H1 (cell line): ENCODE results near the gene MCC. TPM values are rescaled to one million over a fixed set of nuclear protein-coding genes. Genes with fewer than 3 reads are reported as not detected.
A peak's percentile ranks its signal among the peaks of the same experiment; 100 is the strongest.

Experiments used
- CTCF ChIA-PET: fragments of 300-600 bp; sonication (Branson Sonifier 250); formaldehyde crosslinking; loops from one replicate; lab custom pipeline; 2021; ENCODE audit not compliant: partially characterized antibody; lab: Charles Lee
- POLR2A ChIA-PET: fragments of 300-600 bp; sonication (Branson Sonifier 250); formaldehyde crosslinking; loops from one replicate; lab custom pipeline; 2021; ENCODE audit warnings: inconsistent platforms; ENCODE audit not compliant: partially characterized antibody; lab: Charles Lee
- DNase-seq, 2 experiments: peaks; one replicate each; pipeline versions ENCODE4 v3.0.0 to v3.0.0-alpha.2; 2010 to 2022; ENCODE audit warnings: low spot score in 2 of 2, low read depth in 1 of 2, mixed read lengths in 1 of 2
- FAIRE-seq: peaks from 2 replicates; lab custom pipeline; 2011; peaks lifted over from hg19 to GRCh38; lab: Jason Lieb, UNC
- H2AFZ ChIP-seq: 2 replicates; pipeline ENCODE4 v1.8.1; 2012; ENCODE audit warnings: low read length, inconsistent platforms
- H2AK5ac ChIP-seq: 2 replicates; pipeline ENCODE4 v1.6.1; 2013; ENCODE audit warnings: low read depth, low read length
- H2BK120ac ChIP-seq: replicated peaks from 2 replicates; pipeline ENCODE3; 2013; ENCODE audit warnings: low read depth, low read length, inconsistent platforms
- H2BK12ac ChIP-seq: 2 replicates; pipeline ENCODE4 v1.6.1; 2013; ENCODE audit warnings: low read depth, low read length
- H2BK15ac ChIP-seq: 2 replicates; pipeline ENCODE4 v1.6.1; 2013; ENCODE audit warnings: low read length
- H2BK20ac ChIP-seq: 2 replicates; pipeline ENCODE4 v1.6.1; 2013; ENCODE audit warnings: low read length
- H2BK5ac ChIP-seq: 2 replicates; pipeline ENCODE4 v1.6.1; 2013; ENCODE audit warnings: low read depth, low read length
- H3K14ac ChIP-seq: 2 replicates; pipeline ENCODE4 v1.6.1; 2013; ENCODE audit warnings: inconsistent platforms; ENCODE audit not compliant: insufficient read length
- H3K18ac ChIP-seq: 2 replicates; pipeline ENCODE4 v1.6.1; 2013; ENCODE audit warnings: low read length; ENCODE audit errors: extremely low read depth
- H3K23ac ChIP-seq: 2 replicates; pipeline ENCODE4 v1.6.1; 2013; ENCODE audit warnings: inconsistent platforms; ENCODE audit not compliant: insufficient read length
- H3K23me2 ChIP-seq: 2 replicates; pipeline ENCODE4 v1.6.1; 2013; ENCODE audit warnings: low read depth, low read length
- H3K27ac ChIP-seq: 2 replicates; pipeline ENCODE4 v1.6.1; 2011; ENCODE audit warnings: low read depth, low read length, inconsistent platforms
- H3K27me3 ChIP-seq, 4 experiments: replicated peaks in 1 of 4; 1 replicate in 1 of 4; 2 replicates in 3 of 4; pipeline versions ENCODE4 v1.6.1 to v1.8.1; 2011 to 2013; ENCODE audit warnings: low read length in 3 of 4, mild to moderate bottlenecking in 3 of 4, inconsistent platforms in 2 of 4, mixed read lengths in 2 of 4, moderate library complexity in 1 of 4; ENCODE audit not compliant: control insufficient read depth in 3 of 4, insufficient read depth in 3 of 4; ENCODE audit errors: extremely low read depth in 1 of 4
- H3K36me3 ChIP-seq, 4 experiments: 2 replicates each; pipeline versions ENCODE4 v1.6.1 to v1.8.1; 2011 to 2013; ENCODE audit warnings: mild to moderate bottlenecking in 4 of 4, low read length in 3 of 4, moderate library complexity in 2 of 4, control low read depth in 1 of 4, inconsistent platforms in 1 of 4; ENCODE audit not compliant: insufficient read depth in 4 of 4, control insufficient read depth in 2 of 4
- H3K4ac ChIP-seq: replicated peaks from 2 replicates; pipeline ENCODE3; 2013; ENCODE audit warnings: low read length, low read depth, mixed read lengths, inconsistent platforms; ENCODE audit not compliant: insufficient read length
- H3K4me1 ChIP-seq, 4 experiments: replicated peaks in 1 of 4; 1 replicate in 1 of 4; 2 replicates in 3 of 4; pipeline versions ENCODE4 v1.6.1 to v1.8.1; 2011 to 2013; ENCODE audit warnings: low read length in 3 of 4, inconsistent platforms in 2 of 4, mixed read lengths in 1 of 4; ENCODE audit not compliant: insufficient read depth in 4 of 4, control insufficient read depth in 3 of 4
- H3K4me2 ChIP-seq, 2 experiments: 2 replicates each; pipeline versions ENCODE4 v1.6.1 to v1.8.1; 2011 to 2013; ENCODE audit warnings: low read depth in 2 of 2, low read length in 2 of 2, control low read depth in 1 of 2, inconsistent platforms in 1 of 2, mild to moderate bottlenecking in 1 of 2; ENCODE audit not compliant: insufficient read depth in 1 of 2
- H3K4me3 ChIP-seq, 4 experiments: fragments of 200-600, 300-600 bp in 1 of 4; sonication (generic), shearing (Covaris generic), sonication (Bioruptor Twin) in 1 of 4; 2 replicates each; pipeline versions ENCODE4 v1.5.1 to v1.8.1; 2011 to 2016; ENCODE audit warnings: low read length in 4 of 4, low read depth in 3 of 4, control low read depth in 2 of 4, inconsistent platforms in 2 of 4, mild to moderate bottlenecking in 2 of 4, mixed read lengths in 1 of 4, moderate library complexity in 1 of 4; ENCODE audit not compliant: insufficient read depth in 2 of 4; ENCODE audit errors: extremely low read depth in 1 of 4
- H3K56ac ChIP-seq: replicated peaks from 2 replicates; pipeline ENCODE3; 2013; ENCODE audit warnings: low read depth, mild to moderate bottlenecking, mixed read lengths, low read length, inconsistent platforms; ENCODE audit not compliant: insufficient read length
- H3K79me1 ChIP-seq: 2 replicates; pipeline ENCODE4 v1.6.1; 2013; ENCODE audit warnings: low read depth, low read length, control low read depth
- H3K79me2 ChIP-seq, 2 experiments: 2 replicates each; pipeline versions ENCODE4 v1.6.1 to v1.8.1; 2012 to 2013; ENCODE audit warnings: low read length in 2 of 2, mild to moderate bottlenecking in 2 of 2, inconsistent platforms in 1 of 2; ENCODE audit not compliant: insufficient read depth in 2 of 2, control insufficient read depth in 1 of 2
- H3K9ac ChIP-seq, 4 experiments: replicated peaks in 1 of 4; 1 replicate in 1 of 4; 2 replicates in 3 of 4; pipeline versions ENCODE4 v1.6.1 to v1.8.1; 2011 to 2013; ENCODE audit warnings: low read depth in 3 of 4, low read length in 3 of 4, control low read depth in 2 of 4, mild to moderate bottlenecking in 2 of 4, moderate library complexity in 2 of 4, inconsistent platforms in 1 of 4; ENCODE audit errors: extremely low read depth in 1 of 4
- H3K9me3 ChIP-seq, 2 experiments: 2 replicates each; pipeline versions ENCODE4 v1.6.1 to v1.8.1; 2012 to 2013; ENCODE audit warnings: mild to moderate bottlenecking in 2 of 2, moderate library complexity in 2 of 2, control low read depth in 1 of 2, inconsistent platforms in 1 of 2, low read depth in 1 of 2, low read length in 1 of 2, mixed read lengths in 1 of 2; ENCODE audit not compliant: insufficient read depth in 2 of 2
- H4K20me1 ChIP-seq, 2 experiments: replicated peaks in 1 of 2; 2 replicates each; pipeline versions ENCODE3 to v1.8.1; 2011 to 2013; ENCODE audit warnings: inconsistent platforms in 2 of 2, low read length in 2 of 2, mild to moderate bottlenecking in 1 of 2; ENCODE audit not compliant: insufficient read depth in 2 of 2, control insufficient read depth in 1 of 2
- H4K5ac ChIP-seq: 2 replicates; pipeline ENCODE4 v1.6.1; 2013; ENCODE audit warnings: low read length, low read depth, mixed read lengths, inconsistent platforms; ENCODE audit not compliant: insufficient read length
- H4K8ac ChIP-seq: 2 replicates; pipeline ENCODE4 v1.8.0; 2013; ENCODE audit warnings: mild to moderate bottlenecking, moderate library complexity, low read length, inconsistent platforms; ENCODE audit not compliant: insufficient read depth; ENCODE audit errors: extremely low read depth
- H4K91ac ChIP-seq: replicated peaks from 2 replicates; pipeline ENCODE3; 2013; ENCODE audit warnings: low read length, mixed read lengths, inconsistent platforms; ENCODE audit not compliant: insufficient read length
- GABPA ChIP-seq: IDR thresholded peaks from 2 replicates; pipeline ENCODE4 v1.6.1; 2011; ENCODE audit warnings: mild to moderate bottlenecking, low read length, moderate library complexity, borderline replicate concordance; ENCODE audit not compliant: insufficient read depth
- JUND ChIP-seq: IDR thresholded peaks from 2 replicates; pipeline ENCODE4 v1.6.1; 2011; ENCODE audit warnings: mild to moderate bottlenecking, improper control_type of control experiment, low read length
- MAFK ChIP-seq: IDR thresholded peaks from 2 replicates; pipeline ENCODE4 v1.6.1; 2012; ENCODE audit warnings: low read depth, mild to moderate bottlenecking, improper control_type of control experiment, low read length
- SAP30 ChIP-seq: fragments of 300-600 bp; sonication (generic); IDR thresholded peaks from 2 replicates; pipeline ENCODE4 v1.7.1; 2012; ENCODE audit warnings: low read length, moderate library complexity, mild to moderate bottlenecking, inconsistent platforms; ENCODE audit not compliant: insufficient read depth, insufficient replicate concordance
- WGBS, 2 experiments: shearing (Covaris generic) in 1 of 2; methylation state at CpG; one replicate each; pipeline versions ENCODE4 v1.1.6 to v1.1.7; 2013 to 2015; ENCODE audit warnings: low lambda C conversion rate in 2 of 2, mixed read lengths in 2 of 2, inconsistent platforms in 1 of 2, low coverage in 1 of 2, missing lambda C conversion rate in 1 of 2; ENCODE audit not compliant: insufficient replicate concordance in 2 of 2, insufficient coverage in 1 of 2, insufficient read length in 1 of 2; ENCODE audit errors: extremely low coverage in 1 of 2, missing lambda C conversion rate in 1 of 2; 5-methylcytosine and 5-hydroxymethylcytosine counted together
- polyA plus RNA-seq, 7 experiments: library from polyadenylated mRNA; depleted of rRNA in 3 of 7; stranded (reverse) in 5 of 7; unstranded in 2 of 7; fragments of >200 nt in 5 of 7; fragments of 200-250 nt in 2 of 7; gene quantifications; 1 replicate in 5 of 7; 2 replicates in 1 of 7; 4 replicates in 1 of 7; pipeline versions ENCODE4 v1.2.1 to v1.2.3, GENCODE V29; 2011 to 2013; ENCODE audit warnings: missing spikeins in 2 of 7, mixed read lengths in 2 of 7
- total RNA-seq: library from RNA; stranded (reverse); fragmentation: NEBNext Ultra II Directional; extraction: Animal tissue kit (Norgen Biotek cat#: 25700); gene quantifications from 2 replicates; pipeline ENCODE4 v1.2.1, GENCODE V29; 2021
- TF ChIP-seq, protein P1 (sequence below): IDR thresholded peaks from 2 replicates; pipeline ENCODE4 v1.6.1; 2012; ENCODE audit warnings: inconsistent platforms

MCC gene
- total and polyA plus RNA-seq, 2 of the 8 experiments (the other 6 are each of a cell fraction or from before 2014, with no cell fraction given): 2.6 to 18.3 TPM

DNA sequence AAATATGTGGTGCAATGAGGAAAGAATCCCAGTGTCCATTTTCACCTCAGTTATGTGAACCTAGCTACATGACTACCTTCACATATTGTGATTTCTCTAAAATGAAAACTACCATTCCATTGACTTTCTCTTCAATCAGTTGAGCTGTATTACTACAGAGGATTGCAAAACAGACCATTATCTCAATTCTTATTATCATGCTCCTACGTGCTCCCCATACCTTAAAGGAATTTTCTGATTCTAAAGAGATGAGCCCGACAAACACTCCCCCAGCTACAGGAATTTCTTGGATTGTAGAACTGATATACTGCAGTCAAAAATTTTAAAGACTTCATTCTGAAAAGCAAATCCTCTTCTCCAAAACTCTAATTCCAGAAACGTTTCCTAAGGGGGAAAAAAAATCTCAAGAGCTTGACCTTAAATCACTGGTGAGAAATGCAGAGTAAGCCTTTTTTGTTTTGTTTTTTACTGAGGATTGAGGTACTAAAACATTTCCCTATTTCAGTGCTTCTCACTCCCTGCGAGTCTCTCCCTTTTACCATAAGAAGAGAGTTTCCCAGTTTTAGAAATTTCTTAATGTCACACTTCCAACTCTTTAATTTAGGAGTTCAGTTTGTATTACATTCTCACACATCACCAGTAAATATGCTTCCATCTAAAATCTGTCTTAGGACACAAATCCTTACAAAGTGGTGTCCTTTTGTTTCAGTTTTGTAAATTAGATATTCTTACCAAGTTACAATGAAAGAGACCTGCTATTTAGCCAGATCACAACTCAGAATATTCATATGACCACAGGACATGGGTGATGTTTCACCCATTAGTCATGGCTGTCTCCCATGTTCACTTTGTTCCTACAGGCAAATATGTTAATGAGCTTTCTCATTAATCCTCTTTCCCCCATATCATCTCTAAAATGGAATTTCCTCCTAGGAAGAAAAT is 257.3 kb downstream of the MCC start:
- Histone ChIP-seq H3K4me1 (peaks cover 0 to 8% (median 4%) of the 10 kb centered on the region in 4 experiments; a peak in 4 of 7 replicates), H2BK5ac (no peak overlapping the region), H2BK20ac (no peak overlapping the region), H2BK120ac (no peak overlapping the region), H4K8ac (no peak overlapping the region), H3K23me2 (no peaks in the 10 kb centered on the region), H3K9me3 (no peaks in the 10 kb centered on the region), H3K36me3 (no peaks in the 10 kb centered on the region), H3K4me3 (no peak overlapping the region), H2AFZ (no peak overlapping the region), H4K5ac (peak overlapping the region; percentile 19), H3K14ac (no peak overlapping the region), H3K27me3 (no peaks in the 10 kb centered on the region), H3K4ac (no peak overlapping the region), H2BK15ac (no peak overlapping the region), H3K56ac (no peak overlapping the region), H3K27ac (no peak overlapping the region), H2AK5ac (no peak overlapping the region), H3K4me2 (0 out of 4 replicates have a peak overlapping the region, but pooled peaks of 1 of the 2 experiments have one; percentile 1), H4K20me1 (no peaks in the 10 kb centered on the region), H2BK12ac (no peak overlapping the region), H4K91ac (no peak overlapping the region), H3K79me2 (peaks cover 0 to 9% of the 10 kb centered on the region in 2 experiments; a peak in 1 of 4 replicates), H3K18ac (no peak overlapping the region), H3K23ac (no peak overlapping the region), H3K9ac (no peak overlapping the region), H3K79me1 (no peaks in the 10 kb centered on the region)
- TF ChIP-seq SAP30: no peak
- TF ChIP-seq, protein P1, sequence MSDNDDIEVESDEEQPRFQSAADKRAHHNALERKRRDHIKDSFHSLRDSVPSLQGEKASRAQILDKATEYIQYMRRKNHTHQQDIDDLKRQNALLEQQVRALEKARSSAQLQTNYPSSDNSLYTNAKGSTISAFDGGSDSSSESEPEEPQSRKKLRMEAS: no peak
- TF ChIP-seq GABPA: no peak
- TF ChIP-seq MAFK: peak; percentile 52; the same call in 1 of the 2 replicates
- TF ChIP-seq JUND: no peak
- FAIRE-seq (peak; percentile 7), DNase-seq (peak in 1 of 2 experiments; percentile 3)
- WGBS, 2 experiments: 43% methylated on average over 4 of the region's 4 CpGs; no CpG with 5 or more reads in 1 of the 2 experiments
- ChIA-PET POLR2A (interaction anchor here (0.6 kb wide), 1 partner anchor 15 kb away, joined by 3 read pairs; no protein-coding TSS in a partner anchor), CTCF (no interaction called here)
